ENCODE data around the gene DCTPP1. TPM values are rescaled to one million over a fixed set of nuclear protein-coding genes. Genes with fewer than 3 reads are reported as not detected.

The DCTPP1 gene
- total and polyA plus RNA-seq, 9 of the 15 experiments (the other 6 are each of a cell fraction or from before 2014, with no cell fraction given) = 45.0 to 132 (median 80.6) TPM

DNA sequence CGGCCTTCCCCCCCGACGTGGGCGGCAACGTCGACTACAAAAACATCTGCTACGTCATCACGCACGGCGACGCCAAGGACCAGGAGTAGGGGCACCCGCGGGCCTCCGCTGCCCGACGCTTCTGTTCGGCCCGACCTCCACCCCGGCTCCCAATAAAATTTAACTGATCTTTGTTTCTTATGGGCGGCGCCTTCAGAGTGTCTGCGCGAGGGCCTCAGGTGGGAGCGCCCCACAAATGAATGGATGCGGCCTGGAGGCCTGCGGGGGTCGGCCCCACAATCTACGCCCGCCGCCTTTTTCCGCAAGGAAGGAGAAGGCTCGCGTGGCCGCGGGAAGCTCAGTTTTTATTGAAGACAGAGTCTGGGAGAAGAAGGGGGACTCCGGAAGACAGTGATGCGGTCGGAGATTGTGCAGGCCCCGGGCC is 52.0 kb downstream of the DCTPP1 start (continued):
- TF ChIP-seq MLLT1 (IDR thresholded peaks at IDR 0.05) (0 out of 4 replicates have a peak, but pooled peaks of 1 of the 2 experiments have one; percentile 11), TAF7 (tag; IDR thresholded peaks at IDR 0.05) (peak; percentile 65), EP400 (IDR thresholded peaks at IDR 0.05) (peak; percentile 75; the same call in 1 of the 2 replicates), ETV1 (tag; conservative IDR thresholded peaks at IDR 0.05; ENCODE audit: low read depth) (peak; percentile 86), BRF1 (IDR thresholded peaks at IDR 0.05; ENCODE audit: borderline replicate concordance, extremely low read depth, insufficient read length) (no peak), EGR1 (conservative IDR thresholded peaks at IDR 0.05) (peak; percentile 98), ESRRA (IDR thresholded peaks at IDR 0.05; ENCODE audit: borderline replicate concordance, low read depth) (no peak), ZNF707 (CRISPR knock-in tag; conservative IDR thresholded peaks at IDR 0.05) (peak; percentile 84), ETV5 (CRISPR knock-in tag; IDR thresholded peaks at IDR 0.05; ENCODE audit: low read depth) (peak; percentile 87), SMAD4 (CRISPR knock-in tag; conservative IDR thresholded peaks at IDR 0.05) (peak; percentile 88), DNMT1 (IDR thresholded peaks at IDR 0.05) (no peak), RBM34 (IDR thresholded peaks at IDR 0.05; ENCODE audit: borderline replicate concordance, insufficient read depth, low read length) (no peak), RNF2 (IDR thresholded peaks at IDR 0.05) (peak; percentile 62), RB1 (IDR thresholded peaks at IDR 0.05; ENCODE audit: low read depth) (0 out of 2 replicates have a peak, but pooled peaks have one; percentile 19), RBBP5 (IDR thresholded peaks at IDR 0.05; ENCODE audit: borderline replicate concordance, insufficient read depth, low read length, poor library complexity, severe bottlenecking) (peak; percentile 4), SMARCA5 (IDR thresholded peaks at IDR 0.05) (peak; percentile 70), HMG20A (CRISPR knock-in tag; conservative IDR thresholded peaks at IDR 0.05) (no peak), MTA1 (IDR thresholded peaks at IDR 0.05; ENCODE audit: borderline replicate concordance) (0 out of 2 replicates have a peak, but pooled peaks have one; percentile 42), BACH1 (tag; IDR thresholded peaks at IDR 0.05) (peak; percentile 52; the same call in 1 of the 2 replicates), SMARCE1 (IDR thresholded peaks at IDR 0.05) (peak; percentile 19; the same call in 1 of the 2 replicates), TAF1 (IDR thresholded peaks at IDR 0.05; ENCODE audit: control insufficient read depth, extremely low read depth, insufficient read depth, low read length, severe bottlenecking) (peak; percentile 78), E2F6 (IDR thresholded peaks at IDR 0.05; ENCODE audit: borderline replicate concordance in 1 of 2, extremely low read depth in 1 of 2, insufficient read depth in 1 of 2, insufficient read length in 1 of 2, low read depth in 1 of 2, low read length in 1 of 2, poor library complexity in 1 of 2, severe bottlenecking in 1 of 2) (peak in 1 of 2 experiments; percentile 37), CXXC5 (CRISPR knock-in tag; IDR thresholded peaks at IDR 0.05) (peak; percentile 65), GABPA (tag; conservative IDR thresholded peaks at IDR 0.05; ENCODE audit: low read depth) (peak; percentile 84), ZNF830 (CRISPR knock-in tag; IDR thresholded peaks at IDR 0.05) (0 out of 2 replicates have a peak, but pooled peaks have one; percentile 54), HMGN3 (IDR thresholded peaks at IDR 0.05; ENCODE audit: borderline replicate concordance, extremely low read depth, insufficient read length, low read depth, low read length) (no peak)

Data from K562 (cell line).